Activated T-cell treated with anti-CD3 and anti-CD28 coated beads, Interleukin-2, amount 50 U/mL, for 4 hours (primary cell): ENCODE data around the gene CADM3. TPM values are rescaled to one million over a fixed set of nuclear protein-coding genes. Genes with fewer than 3 reads are reported as not detected.

Source experiments
- ATAC-seq, 2 donors: fragments of 200-7000 bp; cut with Tn5 transposase; one replicate each; pipeline ENCODE4 v1.10.0; 2021
- DNase-seq: peaks from one replicate; pipeline ENCODE4 v3.0.0-alpha.2; 2020
- H3K27me3 Mint-ChIP-seq: one replicate; pipeline ENCODE4 v1.8.0; 2021; ENCODE audit warnings: low read depth, mixed read lengths
- H3K36me3 Mint-ChIP-seq: one replicate; pipeline ENCODE4 v1.8.0; 2022; ENCODE audit warnings: mixed read lengths; ENCODE audit not compliant: insufficient read depth
- H3K4me1 Mint-ChIP-seq: one replicate; pipeline ENCODE4 v1.8.0; 2021; ENCODE audit warnings: low read depth, mixed read lengths
- H3K4me3 Mint-ChIP-seq: one replicate; pipeline ENCODE4 v1.8.0; 2021; ENCODE audit warnings: mild to moderate bottlenecking, moderate library complexity, mixed read lengths
- H3K9me3 Mint-ChIP-seq: one replicate; pipeline ENCODE4 v1.8.0; 2021; ENCODE audit warnings: mixed read lengths
- total RNA-seq, 3 donors: library from RNA; stranded (reverse); gene quantifications; one replicate each; pipeline ENCODE4 v1.2.1, GENCODE V29; 2021

CADM3 gene, protein sequence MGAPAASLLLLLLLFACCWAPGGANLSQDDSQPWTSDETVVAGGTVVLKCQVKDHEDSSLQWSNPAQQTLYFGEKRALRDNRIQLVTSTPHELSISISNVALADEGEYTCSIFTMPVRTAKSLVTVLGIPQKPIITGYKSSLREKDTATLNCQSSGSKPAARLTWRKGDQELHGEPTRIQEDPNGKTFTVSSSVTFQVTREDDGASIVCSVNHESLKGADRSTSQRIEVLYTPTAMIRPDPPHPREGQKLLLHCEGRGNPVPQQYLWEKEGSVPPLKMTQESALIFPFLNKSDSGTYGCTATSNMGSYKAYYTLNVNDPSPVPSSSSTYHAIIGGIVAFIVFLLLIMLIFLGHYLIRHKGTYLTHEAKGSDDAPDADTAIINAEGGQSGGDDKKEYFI
- not detected for total RNA-seq

DNA sequence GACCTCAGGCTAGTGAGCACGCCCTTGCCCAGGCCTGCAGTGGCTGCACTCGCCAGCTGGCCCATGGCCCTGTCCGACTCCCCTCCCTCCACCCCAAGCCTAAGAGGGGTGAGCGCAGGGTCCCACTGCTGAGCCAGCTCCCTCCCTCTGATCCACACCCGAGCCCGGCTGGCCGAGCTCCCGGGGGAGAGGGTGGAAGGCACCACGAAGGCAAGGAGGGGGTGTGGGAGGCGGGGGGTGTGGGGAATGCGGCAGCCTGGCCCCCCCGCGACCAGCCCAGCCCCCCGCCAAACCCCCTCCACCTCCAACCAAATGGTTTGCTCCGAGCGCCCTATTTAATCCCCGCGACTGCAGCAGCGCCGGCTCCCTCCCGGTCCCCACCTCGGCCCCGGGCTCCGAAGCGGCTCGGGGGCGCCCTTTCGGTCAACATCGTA lies at the start of gene CADM3:
Gene CADM3 (plus strand): TSS at position 362 of the 434 bp plus-strand sequence. CDS start 151 bp downstream, outside the sequence.
- peaks cover 7% of the 10 kb centered on the region for H3K4me1 Mint-ChIP-seq

DNA sequence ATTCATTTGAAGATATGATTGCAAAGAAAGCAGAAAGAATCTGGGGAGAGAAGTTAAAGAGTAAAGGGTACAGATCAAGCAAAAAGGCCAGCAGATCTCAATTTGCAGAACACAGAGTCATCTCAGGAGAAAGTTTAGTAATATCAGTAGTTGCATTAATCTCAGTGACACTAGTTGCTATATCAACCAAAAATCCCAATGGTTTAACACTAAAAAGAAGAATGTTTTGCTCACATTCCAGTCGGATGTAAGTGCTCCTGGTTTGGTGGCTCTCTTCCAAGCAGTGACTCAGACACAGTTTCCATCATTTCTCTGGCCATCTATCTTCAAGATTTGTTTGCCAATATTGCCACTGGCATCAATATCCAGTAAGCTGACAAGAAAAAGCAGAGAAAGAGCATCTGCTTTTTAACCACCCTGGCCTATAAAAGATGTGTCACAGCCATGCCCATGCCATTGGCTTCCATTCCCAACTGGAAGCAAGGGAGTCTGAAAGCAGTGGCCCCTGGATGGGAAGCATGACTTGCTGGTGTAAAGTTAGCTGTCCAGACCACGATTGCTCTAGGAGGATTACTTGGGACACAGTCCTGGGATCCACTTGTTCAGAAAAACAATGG lies 49.3 kb upstream of the CADM3 start:
- no peak for DNase-seq
- Mint-ChIP-seq H3K9me3 (no peaks in the 10 kb centered on the region), H3K27me3 (peaks cover 32% of the 10 kb centered on the region), H3K4me3 (no peak overlapping the region), H3K36me3 (no peaks in the 10 kb centered on the region), H3K4me1 (peaks cover 3% of the 10 kb centered on the region)
- peak in 1 of 2 donors; percentile 54 for ATAC-seq

More for the DNA sequence above, at the start of gene CADM3:
- no peak for DNase-seq
- Mint-ChIP-seq H3K27me3 (peaks cover 65% of the 10 kb centered on the region), H3K4me3 (no peak within 1 kb of the TSS), H3K9me3 (no peaks in the 10 kb centered on the region), H3K36me3 (no peaks in the 10 kb centered on the region)
- ATAC-seq: no peak

DNA sequence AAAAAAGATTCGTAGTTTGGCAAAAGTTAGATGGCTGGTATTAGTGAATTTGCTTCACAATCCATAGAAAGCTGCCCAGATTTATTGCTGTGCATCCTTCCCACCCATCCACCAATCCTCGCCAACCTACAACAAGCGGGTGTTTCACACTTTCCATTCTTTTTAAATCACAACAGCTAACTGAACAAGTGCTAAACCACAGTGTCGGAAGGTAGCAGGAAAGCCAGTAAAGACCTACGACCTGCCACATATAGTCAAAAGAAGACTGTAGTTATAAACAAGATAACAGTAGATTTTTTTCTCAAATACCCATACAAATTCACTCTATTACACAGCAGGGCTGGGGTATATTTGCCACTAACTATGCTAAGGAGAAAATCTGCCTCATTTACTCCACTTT lies 47.8 kb upstream of the CADM3 start:
- Mint-ChIP-seq H3K4me3 (no peak overlapping the region), H3K27me3 (peaks cover 31% of the 10 kb centered on the region), H3K9me3 (no peaks in the 10 kb centered on the region), H3K4me1 (peaks cover 3% of the 10 kb centered on the region), H3K36me3 (no peaks in the 10 kb centered on the region)
- ATAC-seq (no peak), DNase-seq (no peak)

DNA sequence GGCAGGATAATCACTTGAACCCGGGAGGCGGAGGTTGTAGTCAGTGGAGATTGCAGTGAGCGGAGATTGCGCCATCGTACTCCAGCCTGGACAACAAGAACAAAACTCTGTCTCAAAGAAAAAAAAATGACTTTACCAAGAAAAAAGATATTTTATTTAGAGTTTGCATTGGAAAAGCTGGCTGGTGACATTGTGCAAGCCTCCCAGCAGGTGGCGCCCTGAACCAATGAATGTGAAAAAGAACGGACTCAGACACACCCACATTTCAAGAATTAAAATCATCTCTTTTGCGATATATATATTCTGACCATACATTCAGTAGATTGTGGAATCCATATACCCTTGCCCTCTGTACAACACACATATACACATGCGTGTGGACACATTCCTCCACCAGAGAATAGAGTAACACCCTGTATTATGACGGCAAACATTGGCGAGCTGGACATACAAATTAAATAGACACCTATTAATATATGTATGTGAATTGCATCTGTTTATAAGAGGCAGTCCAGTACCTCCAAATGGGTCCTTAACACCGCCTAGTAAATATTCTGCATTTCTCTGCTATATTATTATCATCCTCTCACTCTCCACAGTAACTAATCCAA lies 39.0 kb upstream of the CADM3 start:
- Mint-ChIP-seq H3K36me3 (no peaks in the 10 kb centered on the region), H3K27me3 (peaks cover 13% of the 10 kb centered on the region), H3K9me3 (no peaks in the 10 kb centered on the region), H3K4me3 (no peak overlapping the region), H3K4me1 (no peaks in the 10 kb centered on the region)
- DNase-seq (peak; percentile 56), ATAC-seq (peak in 1 of 2 donors; percentile 38)

DNA sequence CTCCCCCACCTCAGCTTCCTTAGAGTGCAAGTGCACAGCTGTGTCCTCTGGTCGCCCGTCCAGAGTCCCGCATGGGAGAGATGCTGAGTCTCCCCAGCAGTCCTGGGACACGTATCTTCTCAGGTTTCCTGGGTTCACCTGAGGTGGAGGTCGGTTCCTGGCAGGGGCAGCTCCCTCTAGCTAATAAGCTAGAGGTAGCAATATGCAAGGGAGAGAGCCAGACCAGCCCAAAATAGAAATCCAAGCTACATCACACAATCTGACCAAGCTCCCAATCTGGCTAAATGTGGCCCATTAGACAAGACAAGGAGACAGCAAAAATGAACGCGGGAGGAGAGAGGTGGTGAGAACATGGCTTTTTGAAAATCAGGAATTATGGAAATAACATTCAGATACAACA lies 30.9 kb upstream of the CADM3 start:
- Mint-ChIP-seq H3K4me1 (no peaks in the 10 kb centered on the region), H3K27me3 (peaks cover 37% of the 10 kb centered on the region), H3K36me3 (no peaks in the 10 kb centered on the region), H3K9me3 (no peaks in the 10 kb centered on the region), H3K4me3 (no peak overlapping the region)
- DNase-seq (no peak), ATAC-seq (no peak)

DNA sequence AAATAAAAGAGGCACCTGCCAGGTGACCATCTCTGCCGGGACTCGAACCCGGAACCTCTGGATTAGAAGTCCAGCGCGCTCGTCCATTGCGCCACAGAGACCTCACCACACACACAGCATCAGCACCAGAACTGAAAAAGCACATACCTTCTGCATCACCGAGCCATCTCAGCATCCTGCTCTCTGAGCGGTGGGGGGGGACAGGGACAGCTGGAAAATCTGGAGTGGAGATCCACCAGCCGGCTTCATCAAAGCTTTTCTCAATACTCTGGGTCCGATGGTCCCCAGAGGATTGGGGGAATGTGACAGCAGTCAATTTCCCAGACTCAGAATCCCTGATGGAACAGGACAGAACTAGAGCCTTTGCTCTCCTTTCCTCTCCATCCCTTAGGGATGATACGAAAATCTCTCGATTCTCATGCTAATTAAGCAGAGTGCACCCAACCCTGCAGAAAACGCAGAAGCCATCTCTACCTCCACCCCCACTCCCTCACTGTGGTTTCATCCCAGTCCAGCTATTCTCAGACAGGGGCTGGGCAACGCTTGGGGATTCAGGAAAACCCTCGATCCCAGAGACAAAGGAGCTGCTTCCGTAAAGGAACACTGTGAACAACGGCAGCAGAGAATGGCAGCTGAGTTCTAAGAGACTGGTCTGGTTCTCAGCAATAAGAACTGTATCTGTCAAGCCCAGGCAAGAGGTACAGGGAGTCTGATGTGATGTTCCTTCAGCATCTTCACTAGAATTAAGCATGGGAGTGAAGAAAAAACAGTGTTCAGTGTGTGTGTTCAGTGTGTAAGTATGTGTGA lies 29.6 kb upstream of the CADM3 start:
- no peak for ATAC-seq
- H3K36me3 Mint-ChIP-seq: no peaks in the 10 kb centered on the region

DNA sequence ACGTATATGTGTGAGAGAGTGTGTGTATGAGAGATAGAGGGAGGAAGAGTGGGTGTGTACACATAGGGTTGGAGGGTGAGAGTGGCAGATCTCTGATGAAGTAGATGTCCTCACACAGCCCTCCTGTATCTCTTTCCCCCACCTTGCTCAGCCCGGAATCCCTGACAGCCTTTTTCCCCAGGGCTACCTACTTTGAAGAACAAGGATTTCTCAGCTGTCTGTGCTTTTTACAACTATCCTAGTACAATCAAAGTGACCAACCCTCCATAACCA lies 29.1 kb upstream of the CADM3 start:
- H3K36me3 Mint-ChIP-seq: no peaks in the 10 kb centered on the region
- no peak for DNase-seq
- no peaks in the 10 kb centered on the region for H3K4me1 Mint-ChIP-seq
- peaks cover 30% of the 10 kb centered on the region for H3K27me3 Mint-ChIP-seq
- ATAC-seq: no peak
- H3K9me3 Mint-ChIP-seq: no peaks in the 10 kb centered on the region
- no peak overlapping the region for H3K4me3 Mint-ChIP-seq

More for the DNA sequence above, 29.6 kb upstream of the CADM3 start:
- Mint-ChIP-seq H3K27me3 (peaks cover 33% of the 10 kb centered on the region), H3K4me3 (no peak overlapping the region), H3K9me3 (no peaks in the 10 kb centered on the region), H3K4me1 (no peaks in the 10 kb centered on the region)
- DNase-seq: no peak

DNA sequence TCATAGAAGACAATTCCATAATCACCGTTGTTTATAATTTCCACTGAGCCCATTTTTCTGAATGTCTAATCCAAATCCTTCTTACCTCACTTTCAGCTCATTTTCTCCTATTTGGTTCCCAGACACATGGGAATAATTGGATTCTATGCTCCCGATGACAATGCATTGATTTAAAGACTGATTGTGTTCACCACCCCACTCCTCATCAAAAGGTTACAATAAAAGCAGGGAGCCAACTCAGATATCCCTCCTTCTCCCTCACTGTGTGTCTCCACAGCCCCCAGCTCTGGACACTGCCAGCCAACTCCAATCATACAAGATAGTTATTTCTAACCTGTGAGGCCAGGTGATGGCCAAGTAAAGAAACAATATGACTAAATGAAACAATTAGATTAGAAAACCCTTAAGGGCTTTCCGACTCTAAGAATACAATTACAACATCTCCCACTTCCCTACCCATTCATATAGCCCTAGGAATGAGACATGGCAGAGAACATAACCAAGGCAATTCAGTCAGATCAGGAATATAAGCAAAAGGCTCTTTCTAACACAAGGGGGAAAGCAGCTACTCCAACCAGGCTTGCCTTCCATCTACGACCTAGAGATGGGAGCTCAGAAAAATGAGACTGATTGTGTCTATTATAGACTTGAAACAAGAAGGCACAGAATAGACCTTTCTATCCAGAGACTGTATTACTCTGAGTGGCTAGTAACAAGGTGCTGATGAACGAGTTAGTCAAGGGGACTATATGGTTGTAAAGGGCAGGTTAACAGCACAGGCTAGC lies 28.5 kb upstream of the CADM3 start:
- ATAC-seq: no peak
- no peaks in the 10 kb centered on the region for H3K9me3 Mint-ChIP-seq
- H3K4me3 Mint-ChIP-seq: no peak overlapping the region
- H3K36me3 Mint-ChIP-seq: no peaks in the 10 kb centered on the region
- H3K4me1 Mint-ChIP-seq: no peaks in the 10 kb centered on the region
- DNase-seq: no peak
- peaks cover 28% of the 10 kb centered on the region for H3K27me3 Mint-ChIP-seq

DNA sequence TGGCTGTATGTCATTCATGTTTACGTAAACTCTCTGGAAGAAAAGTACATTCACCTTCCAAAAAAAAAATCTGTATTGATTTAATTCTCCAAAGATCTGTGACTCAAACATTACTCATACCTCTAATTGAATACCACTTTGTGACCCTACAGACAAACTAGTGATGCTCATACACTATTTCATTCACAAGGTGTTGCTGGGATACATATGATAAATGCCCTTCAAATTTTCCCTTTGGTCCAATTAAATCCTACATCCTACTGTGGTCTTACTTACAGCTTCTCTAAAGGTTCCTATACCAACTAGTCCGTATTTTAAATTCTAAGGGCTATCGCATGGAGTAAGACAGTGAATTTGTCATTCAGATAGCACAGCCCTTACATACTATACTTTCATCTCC lies 26.8 kb upstream of the CADM3 start:
- Mint-ChIP-seq H3K4me1 (no peaks in the 10 kb centered on the region), H3K4me3 (no peak overlapping the region), H3K9me3 (no peaks in the 10 kb centered on the region), H3K36me3 (no peaks in the 10 kb centered on the region), H3K27me3 (peaks cover 22% of the 10 kb centered on the region)
- DNase-seq: no peak
- ATAC-seq: no peak

DNA sequence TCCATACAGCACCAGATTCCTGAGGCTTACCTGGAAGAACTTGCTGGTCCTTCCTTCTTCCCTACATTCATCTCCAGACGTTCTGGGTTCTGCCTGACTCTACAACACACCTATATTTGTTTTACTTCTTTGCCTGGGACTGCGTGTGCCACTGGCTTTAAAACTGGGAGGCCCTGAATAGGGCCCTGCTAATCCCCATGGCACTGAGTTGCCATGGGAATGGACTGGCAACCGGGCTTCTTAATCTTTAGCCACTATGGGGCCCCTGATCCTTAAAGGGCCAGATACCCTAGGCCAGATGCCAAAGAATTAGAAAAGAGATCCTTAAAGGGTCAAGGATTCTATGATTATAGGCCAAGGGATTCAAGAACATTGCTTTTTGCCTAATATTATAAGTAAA lies 24.4 kb upstream of the CADM3 start:
- Mint-ChIP-seq H3K27me3 (peaks cover 20% of the 10 kb centered on the region), H3K4me3 (no peak overlapping the region), H3K36me3 (no peaks in the 10 kb centered on the region), H3K4me1 (no peaks in the 10 kb centered on the region), H3K9me3 (no peaks in the 10 kb centered on the region)
- ATAC-seq: no peak
- DNase-seq: no peak

DNA sequence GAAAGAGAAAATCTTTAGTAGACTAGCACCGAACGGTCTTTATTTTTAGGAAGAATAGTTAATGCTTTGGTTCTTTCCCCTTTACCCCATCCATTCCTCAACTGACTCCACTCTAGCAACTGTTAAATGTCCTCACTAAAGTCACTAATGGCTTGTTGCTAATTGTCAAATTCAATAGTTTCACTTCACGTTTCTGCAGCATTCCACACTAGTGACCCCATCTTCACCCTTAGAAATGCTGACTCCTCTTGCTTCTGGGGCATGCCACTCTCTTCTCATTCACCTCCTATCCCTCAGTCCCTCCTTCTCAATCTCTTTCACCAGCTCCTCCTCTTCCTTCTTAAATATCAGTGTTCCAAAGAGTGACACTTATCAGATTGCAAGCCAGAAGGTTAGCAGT lies 19.4 kb upstream of the CADM3 start:
- ATAC-seq (no peak), DNase-seq (no peak)
- Mint-ChIP-seq H3K4me1 (no peaks in the 10 kb centered on the region), H3K27me3 (peaks cover 32% of the 10 kb centered on the region), H3K36me3 (no peaks in the 10 kb centered on the region), H3K9me3 (no peaks in the 10 kb centered on the region), H3K4me3 (no peak overlapping the region)

DNA sequence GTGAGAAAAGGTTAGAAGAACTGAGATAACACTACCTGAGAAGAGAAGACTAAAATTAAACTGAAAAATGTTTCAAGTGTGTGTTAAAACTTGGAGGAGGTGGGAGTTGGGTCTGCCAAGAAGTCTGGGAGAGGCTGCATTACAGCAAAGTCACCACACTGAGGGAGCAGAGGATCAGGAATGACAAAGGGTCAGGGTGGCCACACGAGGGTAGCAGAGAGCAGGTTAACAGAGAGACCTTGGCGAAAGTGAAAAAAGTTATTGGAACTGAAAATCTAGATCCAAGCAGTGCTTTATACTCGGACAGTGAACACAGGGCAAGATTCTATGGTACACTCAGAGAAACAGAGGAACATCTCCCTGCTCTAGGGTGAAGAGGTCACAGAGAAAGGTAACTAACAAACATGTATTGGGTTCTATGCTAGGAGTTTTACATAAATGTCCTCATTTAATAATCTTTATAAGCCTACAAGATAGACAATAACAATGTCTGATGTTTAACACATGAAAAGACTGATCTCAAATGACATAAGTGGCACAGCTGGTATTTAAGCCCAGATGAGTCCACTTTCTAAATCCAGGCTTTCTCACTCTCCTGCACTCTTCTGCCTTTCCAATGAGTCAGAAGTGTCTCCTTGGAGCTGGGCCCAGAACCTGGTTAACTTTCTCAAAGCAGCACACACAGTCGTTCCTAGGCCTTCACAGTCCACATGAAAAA lies 10.3 kb upstream of the CADM3 start:
- ATAC-seq (peak; percentile 77 to 85), DNase-seq (peak; percentile 43)
- no peaks in the 10 kb centered on the region for H3K36me3 Mint-ChIP-seq
- H3K4me3 Mint-ChIP-seq: no peak overlapping the region
- peaks cover 46% of the 10 kb centered on the region for H3K27me3 Mint-ChIP-seq
- peaks cover 2% of the 10 kb centered on the region for H3K4me1 Mint-ChIP-seq
- no peaks in the 10 kb centered on the region for H3K9me3 Mint-ChIP-seq

DNA sequence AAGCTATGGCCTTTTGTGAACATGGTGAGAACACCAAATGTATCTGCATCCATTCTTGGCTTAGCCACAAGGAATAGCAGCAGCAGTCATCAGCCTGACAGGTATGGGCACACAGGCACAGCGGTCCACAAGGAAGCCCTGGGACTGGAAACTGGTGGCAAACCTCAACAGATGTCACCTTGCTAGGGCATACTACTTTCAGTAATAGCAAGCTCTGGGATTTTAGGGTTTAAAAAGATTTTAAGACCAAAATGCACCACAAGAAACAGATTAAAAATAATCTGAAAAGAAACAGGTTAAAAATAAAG lies 9.7 kb upstream of the CADM3 start:
- DNase-seq (no peak), ATAC-seq (no peak)
- no peak overlapping the region for H3K4me3 Mint-ChIP-seq
- no peaks in the 10 kb centered on the region for H3K36me3 Mint-ChIP-seq
- peaks cover 2% of the 10 kb centered on the region for H3K4me1 Mint-ChIP-seq
- H3K27me3 Mint-ChIP-seq: peaks cover 46% of the 10 kb centered on the region
- no peaks in the 10 kb centered on the region for H3K9me3 Mint-ChIP-seq
